ENCODE measurements around the gene CYP4B1. TPM values are rescaled to one million over a fixed set of nuclear protein-coding genes. Genes with fewer than 3 reads are reported as not detected.

The CYP4B1 gene
- total RNA-seq, 1 experiment from 2014 or later, result not detected

GRCh38 chr1:46801323-46802055, 2.6 kb downstream of the CYP4B1 start:
- Histone ChIP-seq H2BK15ac (ENCODE audit: low read depth, low read length) (no peak overlapping the region), H3K23me2 (ENCODE audit: insufficient read length, low read depth, low read length, poor library complexity, severe bottlenecking) (no peaks in the 10 kb centered on the region), H3K27ac (ENCODE audit: insufficient read length, low read depth, low read length) (no peak overlapping the region), H2AFZ (ENCODE audit: low read length) (no peak overlapping the region), H4K5ac (ENCODE audit: insufficient read length, low read depth, low read length) (no peak overlapping the region), H3K79me2 (ENCODE audit: insufficient read depth, low read length) (no peaks in the 10 kb centered on the region), H3K18ac (ENCODE audit: insufficient read length, low read depth, low read length) (no peak overlapping the region), H3K4me1 (ENCODE audit: insufficient read depth, low read length) (no peaks in the 10 kb centered on the region), H4K91ac (ENCODE audit: insufficient read length, low read depth, low read length) (no peak overlapping the region), H2BK20ac (ENCODE audit: low read depth, low read length, poor library complexity, severe bottlenecking) (no peak overlapping the region), H3K79me1 (ENCODE audit: insufficient read depth, low read depth, low read length, poor library complexity, severe bottlenecking) (no peaks in the 10 kb centered on the region), H2AK5ac (ENCODE audit: insufficient read length, low read length) (no peak overlapping the region), H2BK12ac (ENCODE audit: insufficient read length, low read depth, low read length) (no peak overlapping the region), H4K20me1 (ENCODE audit: control insufficient read depth, insufficient read depth, insufficient read length) (no peaks in the 10 kb centered on the region), H2BK5ac (ENCODE audit: insufficient read length, low read length) (no peak overlapping the region), H3K9me3 (ENCODE audit: control insufficient read depth, low read depth, low read length) (no peaks in the 10 kb centered on the region), H3K14ac (ENCODE audit: insufficient read depth, low read length) (no peak overlapping the region; the same call in 1 of the 2 replicates), H3K56ac (ENCODE audit: insufficient read length, low read depth, low read length) (no peak overlapping the region), H4K8ac (replicated peaks; ENCODE audit: insufficient read length, low read depth, low read length) (no peak overlapping the region), H3K23ac (ENCODE audit: insufficient read length, low read depth, low read length) (no peak overlapping the region), H3T11ph (ENCODE audit: low read length) (no peak overlapping the region), H3K27me3 (ENCODE audit: insufficient read depth, low read length) (no peaks in the 10 kb centered on the region), H3K4me2 (ENCODE audit: insufficient read depth, insufficient read length, low read length) (no peak overlapping the region), H3K4ac (ENCODE audit: low read depth, low read length) (no peak overlapping the region), H2BK120ac (ENCODE audit: low read depth, low read length, poor library complexity, severe bottlenecking) (no peak overlapping the region), H3K9ac (ENCODE audit: extremely low read depth, insufficient read length, low read length) (no peak overlapping the region)
- H3K27ac Mint-ChIP-seq, result no peak overlapping the region
- H3K36me3 Mint-ChIP-seq (ENCODE audit: insufficient read depth in 1 of 3, low read depth in 3 of 3), result no peaks in the 10 kb centered on the region
- H3K4me3 Mint-ChIP-seq, result no peak overlapping the region
- H3K4me1 Mint-ChIP-seq, result peaks cover 6 to 10% of the 10 kb centered on the region in 2 experiments
- DNase-seq, result no peak
- no CpG with 5 or more reads among the region's 5 CpGs for WGBS (ENCODE audit: extremely low coverage, insufficient read length, low lambda C conversion rate)
- H3K9me3 Mint-ChIP-seq, result no peaks in the 10 kb centered on the region
- no peak for TF ChIP-seq CTCF (conservative IDR thresholded peaks at IDR 0.05)
- H3K27me3 Mint-ChIP-seq (ENCODE audit: low read depth), result peaks cover 27% of the 10 kb centered on the region
